HCT116 (cell line): ENCODE measurements around the gene KRTAP10-1.

Experiments
- ATF3 ChIP-seq: IDR thresholded peaks from 2 replicates; pipeline ENCODE4 v1.6.1; 2012
- CEBPB ChIP-seq: IDR thresholded peaks from 2 replicates; pipeline ENCODE4 v1.6.1; 2012; ENCODE audit warnings: low read depth
- CTCF ChIP-seq, 3 experiments: fragments of 200-600 bp in 1 of 3; sonication (generic) in 1 of 3; IDR thresholded peaks in 2 of 3; conservative IDR thresholded peaks in 1 of 3; 2 replicates each; pipeline ENCODE4 v1.5.1; 2012 to 2017; ENCODE audit warnings: low read depth in 2 of 3, low read length in 2 of 3, antibody characterized with exemption in 1 of 3, borderline replicate concordance in 1 of 3, control low read depth in 1 of 3, mild to moderate bottlenecking in 1 of 3, mixed read lengths in 1 of 3, mixed run types in 1 of 3, moderate library complexity in 1 of 3; ENCODE audit not compliant: insufficient read depth in 1 of 3
- EGR1 ChIP-seq: IDR thresholded peaks from 2 replicates; pipeline ENCODE4 v1.6.1; 2012; ENCODE audit warnings: low read depth
- EZH2 ChIP-seq: fragments of 200-600 bp; sonication (generic); IDR thresholded peaks from 2 replicates; pipeline ENCODE4 v1.6.1; 2017; ENCODE audit warnings: antibody characterized with exemption, mixed run types
- MAX ChIP-seq: IDR thresholded peaks from 2 replicates; pipeline ENCODE4 v1.6.1; 2012
- POLR2A ChIP-seq: IDR thresholded peaks from 2 replicates; pipeline ENCODE4 v1.7.0; 2011; ENCODE audit warnings: borderline replicate concordance; ENCODE audit not compliant: insufficient read depth, insufficient read length; ENCODE audit errors: extremely low read depth
- POLR2AphosphoS5 ChIP-seq: IDR thresholded peaks from 2 replicates; pipeline ENCODE4 v1.6.1; 2011; ENCODE audit warnings: mild to moderate bottlenecking, low read depth, low read length, moderate library complexity
- RAD21 ChIP-seq: IDR thresholded peaks from 2 replicates; pipeline ENCODE4 v1.6.1; 2012; ENCODE audit warnings: low read depth, mild to moderate bottlenecking
- SP1 ChIP-seq: IDR thresholded peaks from 2 replicates; pipeline ENCODE4 v1.6.1; 2012; ENCODE audit warnings: low read depth
- TCF7L2 ChIP-seq: IDR thresholded peaks from 2 replicates; pipeline ENCODE4 v1.7.0; 2011; ENCODE audit warnings: borderline replicate concordance, inconsistent platforms; ENCODE audit not compliant: insufficient read depth, insufficient read length; ENCODE audit errors: extremely low read depth
- TF ChIP-seq, protein P1 (sequence below): IDR thresholded peaks from 2 replicates; pipeline ENCODE4 v1.6.1; 2012; ENCODE audit warnings: low read depth

DNA sequence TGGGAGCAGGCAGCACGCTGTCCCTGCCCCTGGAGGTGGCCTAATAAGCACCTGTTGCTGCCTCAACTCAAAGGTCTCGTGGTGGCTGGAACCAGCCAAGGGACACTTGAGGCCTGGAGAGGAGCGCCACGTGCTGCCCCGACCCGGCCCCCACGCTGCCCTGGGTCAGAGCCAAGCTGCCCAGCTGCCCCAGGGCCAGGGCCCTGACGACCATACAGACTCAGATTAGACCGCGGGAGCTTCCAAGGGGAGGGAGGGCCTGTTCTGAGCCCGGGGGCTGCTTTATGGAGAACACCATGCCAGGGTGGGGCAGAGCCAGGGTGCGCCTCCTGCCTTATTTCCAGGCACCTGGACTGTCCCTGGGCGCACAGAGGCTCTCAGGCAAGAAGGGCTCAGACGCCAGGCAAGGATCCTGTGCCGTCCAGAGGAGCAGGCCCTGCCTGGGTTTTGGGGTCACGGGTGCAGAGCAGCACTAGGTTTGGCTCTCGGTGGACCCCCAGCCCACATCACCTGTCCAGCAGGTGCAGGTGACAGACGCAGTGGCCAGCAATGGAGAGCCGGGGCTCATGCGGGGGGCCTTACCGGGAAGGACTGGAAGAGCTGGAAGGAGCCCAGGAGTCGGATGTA, 18.6 kb downstream of the KRTAP10-1 start:
- no peak for TF ChIP-seq CTCF (IDR thresholded peaks at IDR 0.05 in 2 of 3, conservative IDR thresholded peaks at IDR 0.05 in 1 of 3; ENCODE audit: borderline replicate concordance in 1 of 3, insufficient read depth in 1 of 3, low read depth in 2 of 3, low read length in 2 of 3)
- TF ChIP-seq POLR2AphosphoS5: no peak
- TF ChIP-seq ATF3: no peak
- no peak for TF ChIP-seq POLR2A
- no peak for TF ChIP-seq EZH2
- no peak for TF ChIP-seq TCF7L2
- TF ChIP-seq, protein P1, sequence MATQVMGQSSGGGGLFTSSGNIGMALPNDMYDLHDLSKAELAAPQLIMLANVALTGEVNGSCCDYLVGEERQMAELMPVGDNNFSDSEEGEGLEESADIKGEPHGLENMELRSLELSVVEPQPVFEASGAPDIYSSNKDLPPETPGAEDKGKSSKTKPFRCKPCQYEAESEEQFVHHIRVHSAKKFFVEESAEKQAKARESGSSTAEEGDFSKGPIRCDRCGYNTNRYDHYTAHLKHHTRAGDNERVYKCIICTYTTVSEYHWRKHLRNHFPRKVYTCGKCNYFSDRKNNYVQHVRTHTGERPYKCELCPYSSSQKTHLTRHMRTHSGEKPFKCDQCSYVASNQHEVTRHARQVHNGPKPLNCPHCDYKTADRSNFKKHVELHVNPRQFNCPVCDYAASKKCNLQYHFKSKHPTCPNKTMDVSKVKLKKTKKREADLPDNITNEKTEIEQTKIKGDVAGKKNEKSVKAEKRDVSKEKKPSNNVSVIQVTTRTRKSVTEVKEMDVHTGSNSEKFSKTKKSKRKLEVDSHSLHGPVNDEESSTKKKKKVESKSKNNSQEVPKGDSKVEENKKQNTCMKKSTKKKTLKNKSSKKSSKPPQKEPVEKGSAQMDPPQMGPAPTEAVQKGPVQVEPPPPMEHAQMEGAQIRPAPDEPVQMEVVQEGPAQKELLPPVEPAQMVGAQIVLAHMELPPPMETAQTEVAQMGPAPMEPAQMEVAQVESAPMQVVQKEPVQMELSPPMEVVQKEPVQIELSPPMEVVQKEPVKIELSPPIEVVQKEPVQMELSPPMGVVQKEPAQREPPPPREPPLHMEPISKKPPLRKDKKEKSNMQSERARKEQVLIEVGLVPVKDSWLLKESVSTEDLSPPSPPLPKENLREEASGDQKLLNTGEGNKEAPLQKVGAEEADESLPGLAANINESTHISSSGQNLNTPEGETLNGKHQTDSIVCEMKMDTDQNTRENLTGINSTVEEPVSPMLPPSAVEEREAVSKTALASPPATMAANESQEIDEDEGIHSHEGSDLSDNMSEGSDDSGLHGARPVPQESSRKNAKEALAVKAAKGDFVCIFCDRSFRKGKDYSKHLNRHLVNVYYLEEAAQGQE: no peak
- TF ChIP-seq SP1: no peak
- TF ChIP-seq EGR1: no peak
- no peak for TF ChIP-seq MAX
- no peak for TF ChIP-seq RAD21
- no peak for TF ChIP-seq CEBPB
